Activated T-cell treated with anti-CD3 and anti-CD28 coated beads, Interleukin-2, amount 50 U/mL, for 72 hours (primary cell): ENCODE data around the gene INSRR. TPM values are rescaled to one million over a fixed set of nuclear protein-coding genes. Genes with fewer than 3 reads are reported as not detected.

Experiments used
- ATAC-seq, 2 donors: fragments of 150-1000 bp; cut with Tn5 transposase; replicated peaks in 1 of 2; 2 replicates each; pipeline ENCODE4 v1.10.0; 2021; ENCODE audit warnings: moderate library complexity in 2 of 2, mild to moderate bottlenecking in 1 of 2
- DNase-seq, 2 donors: peaks; one replicate each; pipeline ENCODE4 v3.0.0; 2021 to 2022; ENCODE audit warnings: mixed read lengths in 1 of 2
- H3K27ac Mint-ChIP-seq: one replicate; pipeline ENCODE4 v1.8.0; 2022; ENCODE audit warnings: mild to moderate bottlenecking, moderate library complexity, mixed read lengths
- H3K27me3 Mint-ChIP-seq: one replicate; pipeline ENCODE4 v1.8.0; 2022; ENCODE audit warnings: low read depth, mixed read lengths
- H3K36me3 Mint-ChIP-seq, 2 donors: one replicate each; pipeline ENCODE4 v1.8.0; 2022; ENCODE audit warnings: mixed read lengths in 2 of 2, mild to moderate bottlenecking in 1 of 2; ENCODE audit not compliant: insufficient read depth in 2 of 2
- H3K4me1 Mint-ChIP-seq: one replicate; pipeline ENCODE4 v1.8.0; 2022; ENCODE audit warnings: low read depth, mixed read lengths
- H3K4me3 Mint-ChIP-seq, 2 donors: one replicate each; pipeline ENCODE4 v1.8.0; 2022; ENCODE audit warnings: mild to moderate bottlenecking in 2 of 2, mixed read lengths in 2 of 2, moderate library complexity in 2 of 2
- H3K9me3 Mint-ChIP-seq, 2 donors: one replicate each; pipeline ENCODE4 v1.8.0; 2022; ENCODE audit warnings: mixed read lengths in 2 of 2
- total RNA-seq, 2 donors: library from RNA; stranded (reverse); gene quantifications; one replicate each; pipeline ENCODE4 v1.2.3, GENCODE V29; 2022

The INSRR gene
- total RNA-seq, 2 donors from 2014 or later = 0.17 to 0.30 TPM

- ATAC-seq = no peak
- Mint-ChIP-seq H3K27ac (no peak overlapping the region), H3K27me3 (no peaks in the 10 kb centered on the region), H3K4me3 (no peak overlapping the region), H3K36me3 (peaks cover 10 to 31% of the 10 kb centered on the region in 2 donors), H3K9me3 (no peaks in the 10 kb centered on the region), H3K4me1 (no peaks in the 10 kb centered on the region)
- no peak for DNase-seq
Measured at GRCh38 chr1:156795374-156795733, 63.6 kb downstream of the INSRR start.

GRCh38 chr1:156794506-156795373 lies 64.2 kb downstream of the INSRR start:
- no peaks in the 10 kb centered on the region for H3K4me1 Mint-ChIP-seq
- H3K9me3 Mint-ChIP-seq = no peaks in the 10 kb centered on the region
- no peak overlapping the region for H3K27ac Mint-ChIP-seq
- H3K4me3 Mint-ChIP-seq = no peak overlapping the region
- no peak for ATAC-seq
- no peaks in the 10 kb centered on the region for H3K27me3 Mint-ChIP-seq
- no peak for DNase-seq
- H3K36me3 Mint-ChIP-seq = peaks cover 10 to 31% of the 10 kb centered on the region in 2 donors

Other genes with a start within 250 kb of the INSRR start
- under 1 TPM; 0.22 to 1.00 TPM for gene HAPLN2, start 239.7 kb downstream of the INSRR start, total RNA-seq
- under 1 TPM in 1 of 2 donors, not detected in 1; 0.10 TPM for gene BCAN, start 217.0 kb downstream of the INSRR start, total RNA-seq
- under 1 TPM in 1 of 2 donors, not detected in 1; 0.05 TPM for gene NES, start 181.7 kb downstream of the INSRR start, total RNA-seq
- 1 to 10 TPM; 2.5 TPM for gene CRABP2, start 153.5 kb downstream of the INSRR start, total RNA-seq
- gene METTL25B, start 130.6 kb downstream of the INSRR start, total RNA-seq = 100 to 1,000 TPM in 1 of 2 donors, 10 to 100 TPM in 1; 90.5 to 100 TPM
- gene ISG20L2, start 130.4 kb downstream of the INSRR start, total RNA-seq = 10 to 100 TPM; 36.3 to 37.1 TPM
- gene MRPL24, start 118.0 kb downstream of the INSRR start, total RNA-seq = 10 to 100 TPM; 45.9 to 67.8 TPM
- gene HDGF, start 107.4 kb downstream of the INSRR start, total RNA-seq = 100 to 1,000 TPM; 185 to 217 TPM
- gene PRCC, start 91.6 kb downstream of the INSRR start, total RNA-seq = 10 to 100 TPM; 67.7 to 84.4 TPM
- 100 to 1,000 TPM; 221 to 246 TPM for gene SH2D2A, start 42.3 kb downstream of the INSRR start, total RNA-seq
- gene NTRK1, start 1.7 kb upstream of the INSRR start, total RNA-seq = 10 to 100 TPM; 16.8 to 21.4 TPM
- gene PEAR1, start 34.6 kb upstream of the INSRR start, total RNA-seq = under 1 TPM in 1 of 2 donors, not detected in 1; 0.07 TPM
- not detected for gene LRRC71, start 61.5 kb upstream of the INSRR start, total RNA-seq
- 1 to 10 TPM; 4.0 to 5.2 TPM for gene ARHGEF11, start 186.6 kb upstream of the INSRR start, total RNA-seq
- gene ETV3L, start 240.7 kb upstream of the INSRR start, total RNA-seq = not detected